Stomach (tissue), 9 donors: ENCODE measurements around the gene IQGAP2. TPM values are rescaled to one million over a fixed set of nuclear protein-coding genes. Genes with fewer than 3 reads are reported as not detected.

ENCODE experiments used
- DNase-seq, 2 donors: peaks; one replicate each; pipeline versions ENCODE4 v3.0.0 to v3.0.0-alpha.2; 2013 to 2019
- H3K27ac ChIP-seq, 5 donors: fragments of 200-600 bp in 4 of 5; sonication (generic) in 4 of 5; one replicate each; pipeline ENCODE4 v1.5.1; 2013 to 2019; ENCODE audit warnings: mild to moderate bottlenecking in 1 of 5, moderate library complexity in 1 of 5
- H3K27me3 ChIP-seq, 3 donors: fragments of 200-600 bp; sonication (generic); one replicate each; pipeline ENCODE4 v1.5.1; 2017 to 2019; ENCODE audit warnings: mixed run types in 1 of 3
- H3K36me3 ChIP-seq, 4 donors: fragments of 200-600 bp; sonication (generic); 1 replicate in 3 of 4; 2 replicates in 1 of 4; pipeline ENCODE4 v1.5.1; 2016 to 2019
- H3K4me1 ChIP-seq, 4 donors: fragments of 200-600 bp; sonication (generic); one replicate each; pipeline ENCODE4 v1.5.1; 2016 to 2019
- H3K4me3 ChIP-seq, 4 donors: fragments of 200-600 bp; sonication (generic) in 3 of 4; one replicate each; pipeline ENCODE4 v1.5.1; 2016 to 2019; ENCODE audit warnings: mild to moderate bottlenecking in 1 of 4
- H3K9me3 ChIP-seq, 4 donors: fragments of 200-600 bp; sonication (generic); one replicate each; pipeline ENCODE4 v1.5.1; 2016 to 2019
- CTCF ChIP-seq, 7 experiments: fragments of 450-650 bp in 4 of 7; fragments of 200-600 bp in 3 of 7; sonication (generic) in 3 of 7; IDR thresholded peaks; one replicate each; pipeline ENCODE4 v1.5.1; 2016 to 2019; ENCODE audit warnings: antibody characterized with exemption in 7 of 7, control low read depth in 2 of 7, mild to moderate bottlenecking in 1 of 7
- EP300 ChIP-seq: sonication (generic); formaldehyde crosslinking; IDR thresholded peaks from one replicate; pipeline ENCODE4 v1.6.1; 2017; ENCODE audit warnings: antibody characterized with exemption
- POLR2A ChIP-seq, 4 donors: fragments of 450-650 bp; IDR thresholded peaks; one replicate each; pipeline ENCODE4 v1.6.1; 2016; ENCODE audit warnings: antibody characterized with exemption in 4 of 4, control low read depth in 2 of 4, mild to moderate bottlenecking in 1 of 4, moderate library complexity in 1 of 4
- POLR2AphosphoS5 ChIP-seq, 3 donors: sonication (generic); formaldehyde crosslinking; IDR thresholded peaks; one replicate each; pipeline ENCODE4 v1.6.1; 2016; ENCODE audit warnings: antibody characterized with exemption in 3 of 3
- WGBS, 5 donors: extraction: QIAGEN DNeasy Blood & Tissue Kit in 3 of 5; methylation state at CpG; one replicate each; pipeline versions ENCODE4 v1.1.5 to v1.1.7; 2013 to 2018; 5-methylcytosine and 5-hydroxymethylcytosine counted together
- intact Hi-C: fragments of 100-400 bp; cut with DNase I; formaldehyde crosslinking; loops from one replicate; pipeline ENCODE4 v1.15.1; 2023; ENCODE audit warnings: low total_unique reads
- polyA plus RNA-seq, 3 donors: library from polyadenylated mRNA; stranded (reverse); fragments of 200-250 nt; gene quantifications; one replicate each; pipeline ENCODE4 v1.2.3, GENCODE V29; 2013
- total RNA-seq, 5 donors: library from RNA; depleted of rRNA; stranded (reverse); fragments of >200 nt; gene quantifications; one replicate each; pipeline versions ENCODE4 v1.1.0 to v1.2.3, GENCODE V29; 2014 to 2016
- donor health status: healthy with polysubstance abuse.
- donor health status: Bipolar disorder and iron deficiency.
- donor health status: healthy.

The IQGAP2 gene
- total and polyA plus RNA-seq, 8 donors, result 11.5 to 122 (median 42.1) TPM

DNA sequence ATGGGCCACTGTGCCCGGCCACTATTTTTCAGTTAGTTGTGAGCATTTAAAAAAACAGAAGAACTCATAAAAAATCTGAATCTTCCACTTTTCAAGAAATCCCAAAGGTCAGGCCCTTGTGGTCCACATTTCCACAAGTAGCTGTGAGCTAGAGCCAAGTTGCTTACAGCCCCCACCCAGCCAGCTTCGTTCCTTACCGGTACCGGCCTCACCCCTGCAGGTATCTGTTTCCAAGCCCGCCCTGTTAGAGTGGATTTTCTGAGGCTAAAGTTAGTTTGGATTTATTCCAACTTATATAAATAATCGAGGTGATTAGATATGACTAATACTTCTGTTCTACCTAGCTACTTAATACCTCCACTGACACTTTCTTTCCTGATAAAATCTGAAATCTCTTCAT is 139.2 kb downstream of the IQGAP2 start:
- intact Hi-C loops, result loop anchor here (10.0 kb wide), 1 partner anchor 127 kb away; no protein-coding TSS in a partner anchor

GRCh38 chr5:76542887-76543690 is 140.0 kb downstream of the IQGAP2 start:
- WGBS, 5 donors, result 43 to 60% (median 50%) methylated on average over 13 of the region's 13 CpGs

More for the DNA sequence above, 139.2 kb downstream of the IQGAP2 start:
- Histone ChIP-seq H3K4me1 (peaks cover 42 to 86% (median 60%) of the 10 kb centered on the region in 4 donors), H3K4me3 (no peak overlapping the region), H3K27ac (peak overlapping the region; percentile 40 to 83 (median 70)), H3K36me3 (no peaks in the 10 kb centered on the region), H3K27me3 (no peaks in the 10 kb centered on the region), H3K9me3 (no peaks in the 10 kb centered on the region)
- peak; percentile 62 to 65 for DNase-seq
- 32 to 56% (median 50%) methylated on average over 6 of the region's 6 CpGs for WGBS, 5 donors
- TF ChIP-seq POLR2AphosphoS5 (IDR thresholded peaks at IDR 0.05) (no peak), EP300 (no peak), POLR2A (IDR thresholded peaks at IDR 0.05) (no peak), CTCF (IDR thresholded peaks at IDR 0.05) (no peak)

GRCh38 chr5:76544268-76544926 is 141.3 kb downstream of the IQGAP2 start:
- intact Hi-C loops, result loop anchor here (10.0 kb wide), 1 partner anchor 130 kb away; no protein-coding TSS in a partner anchor
- H3K4me1 ChIP-seq, result peaks cover 35 to 85% (median 64%) of the 10 kb centered on the region in 4 donors
- 31 to 50% (median 36%) methylated on average over 4 of the region's 4 CpGs for WGBS, 5 donors
- H3K27me3 ChIP-seq, result no peaks in the 10 kb centered on the region
- no peak for TF ChIP-seq POLR2A (IDR thresholded peaks at IDR 0.05)
- peak in 1 of 3 donors; percentile 63 for TF ChIP-seq POLR2AphosphoS5 (IDR thresholded peaks at IDR 0.05)
- no peak for TF ChIP-seq EP300
- TF ChIP-seq CTCF (IDR thresholded peaks at IDR 0.05), result peak in 5 of 7 experiments; percentile 37 to 84 (median 63)
- no peaks in the 10 kb centered on the region for H3K36me3 ChIP-seq
- peak; percentile 76 to 90 for DNase-seq
- H3K4me3 ChIP-seq, result no peak overlapping the region
- H3K27ac ChIP-seq, result peak overlapping the region; percentile 66 to 83 (median 75)
- no peaks in the 10 kb centered on the region for H3K9me3 ChIP-seq

More at GRCh38 chr5:76542887-76543690, 140.0 kb downstream of the IQGAP2 start:
- no peak for TF ChIP-seq EP300
- TF ChIP-seq POLR2AphosphoS5 (IDR thresholded peaks at IDR 0.05), result no peak
- no peak for TF ChIP-seq CTCF (IDR thresholded peaks at IDR 0.05)
- no peak for TF ChIP-seq POLR2A (IDR thresholded peaks at IDR 0.05)
- Histone ChIP-seq H3K27ac (peak overlapping the region; percentile 24 to 83 (median 70)), H3K4me1 (peaks cover 40 to 86% (median 63%) of the 10 kb centered on the region in 4 donors), H3K4me3 (no peak overlapping the region), H3K36me3 (no peaks in the 10 kb centered on the region), H3K9me3 (no peaks in the 10 kb centered on the region), H3K27me3 (no peaks in the 10 kb centered on the region)
- peak; percentile 42 to 53 for DNase-seq
- intact Hi-C loops, result loop anchor here (10.0 kb wide), 1 partner anchor 128 kb away; no protein-coding TSS in a partner anchor

GRCh38 chr5:76545184-76545583 is 142.1 kb downstream of the IQGAP2 start:
- H3K4me1 ChIP-seq, result peaks cover 35 to 83% (median 60%) of the 10 kb centered on the region in 4 donors
- intact Hi-C loops, result loop anchor here (10.0 kb wide), 1 partner anchor 130 kb away; no protein-coding TSS in a partner anchor
- no peaks in the 10 kb centered on the region for H3K9me3 ChIP-seq
- TF ChIP-seq CTCF (IDR thresholded peaks at IDR 0.05) (no peak), POLR2A (IDR thresholded peaks at IDR 0.05) (no peak), POLR2AphosphoS5 (IDR thresholded peaks at IDR 0.05) (no peak), EP300 (no peak)
- H3K27ac ChIP-seq, result peak overlapping the region in 2 of 5 donors; percentile 9 to 70
- WGBS, 5 donors, result 57 to 86% (median 65%) methylated on average over 4 of the region's 4 CpGs
- no peaks in the 10 kb centered on the region for H3K27me3 ChIP-seq
- no peak overlapping the region for H3K4me3 ChIP-seq
- no peaks in the 10 kb centered on the region for H3K36me3 ChIP-seq
- DNase-seq, result no peak
